Epithelial cell of proximal tubule (primary cell): ENCODE measurements around the gene RBCK1. TPM values are rescaled to one million over a fixed set of nuclear protein-coding genes. Genes with fewer than 3 reads are reported as not detected.
"Not testable (repeated sequence)": the region's sequence is repeated elsewhere in the genome, so short reads cannot be mapped to it uniquely, and the experiment has no call there.

ENCODE experiments used
- DNase-seq: peaks from one replicate; pipeline ENCODE4 v3.0.0-alpha.2; 2011; ENCODE audit warnings: low read depth
- H3K4me3 ChIP-seq: 2 replicates; pipeline ENCODE4 v1.5.1; 2011; ENCODE audit warnings: low read depth, mild to moderate bottlenecking, low read length
- CTCF ChIP-seq: conservative IDR thresholded peaks from 2 replicates; pipeline ENCODE4 v1.5.1; 2012; ENCODE audit warnings: low read depth, mild to moderate bottlenecking, low read length
- total RNA-seq: library from RNA; depleted of rRNA; stranded (reverse); fragments of >200 nt; gene quantifications from 2 replicates; pipeline ENCODE4 v1.2.3, GENCODE V29; 2015

RBCK1 gene
- total RNA-seq, 1 donor from 2014 or later = 106 TPM

- H3K4me3 ChIP-seq = no peak overlapping the region
- no peak for DNase-seq
- no peak for TF ChIP-seq CTCF
Observed at GRCh38 chr20:472137-472846, 64.2 kb downstream of the RBCK1 start.

- DNase-seq = no peak
- TF ChIP-seq CTCF = no peak
- no peak overlapping the region for H3K4me3 ChIP-seq
Observed at GRCh38 chr20:472889-473292, 64.8 kb downstream of the RBCK1 start.

GRCh38 chr20:474581-474980 is 66.5 kb downstream of the RBCK1 start:
- H3K4me3 ChIP-seq = no peak overlapping the region
- no peak for TF ChIP-seq CTCF
- DNase-seq = no peak

GRCh38 chr20:475463-476357 is 67.6 kb downstream of the RBCK1 start:
- no peak overlapping the region for H3K4me3 ChIP-seq
- TF ChIP-seq CTCF = no peak
- no peak for DNase-seq

- H3K4me3 ChIP-seq, DNase-seq: not testable (repeated sequence)
Observed at GRCh38 chr20:476561-477249, 68.6 kb downstream of the RBCK1 start.

GRCh38 chr20:478010-478948 is 70.2 kb downstream of the RBCK1 start:
- H3K4me3 ChIP-seq = no peak overlapping the region
- DNase-seq = no peak
- TF ChIP-seq CTCF = no peak
